B cell (primary cell): ENCODE measurements around the gene PPP4C.

Experiments used
- CTCF ChIP-seq: fragments of 200-600 bp; IDR thresholded peaks from one replicate; pipeline ENCODE4 v1.8.0; 2022; ENCODE audit warnings: antibody characterized with exemption, mild to moderate bottlenecking
- EZH2 ChIP-seq: IDR thresholded peaks from 2 replicates; pipeline ENCODE4 v1.6.1; 2012; ENCODE audit warnings: borderline replicate concordance, low read depth, mild to moderate bottlenecking, moderate library complexity, low read length; ENCODE audit not compliant: insufficient read depth, poor library complexity, severe bottlenecking

- no peak for TF ChIP-seq CTCF
- no peak for TF ChIP-seq EZH2
These were observed 8.8 kb upstream of the PPP4C start for GRCh38 chr16:30066761-30067583.
